Mammary epithelial cell (primary cell): ENCODE measurements around the gene FAM114A1.

ENCODE experiments used
- EZH2 ChIP-seq: IDR thresholded peaks from 2 replicates; pipeline ENCODE4 v1.6.1; 2012; ENCODE audit warnings: low read length, inconsistent platforms, borderline replicate concordance
- TF ChIP-seq, protein P1 (sequence below), 2 donors: IDR thresholded peaks in 1 of 2; conservative IDR thresholded peaks in 1 of 2; 2 replicates each; pipeline ENCODE4 v1.5.1; 2011 to 2012; ENCODE audit warnings: inconsistent platforms in 2 of 2, low read length in 2 of 2, mild to moderate bottlenecking in 2 of 2, control low read depth in 1 of 2, low read depth in 1 of 2; ENCODE audit not compliant: insufficient read depth in 1 of 2; ENCODE audit errors: extremely low read depth in 1 of 2

GRCh38 chr4:38829237-38829636 lies 38.4 kb upstream of the FAM114A1 start:
- TF ChIP-seq, protein P1, sequence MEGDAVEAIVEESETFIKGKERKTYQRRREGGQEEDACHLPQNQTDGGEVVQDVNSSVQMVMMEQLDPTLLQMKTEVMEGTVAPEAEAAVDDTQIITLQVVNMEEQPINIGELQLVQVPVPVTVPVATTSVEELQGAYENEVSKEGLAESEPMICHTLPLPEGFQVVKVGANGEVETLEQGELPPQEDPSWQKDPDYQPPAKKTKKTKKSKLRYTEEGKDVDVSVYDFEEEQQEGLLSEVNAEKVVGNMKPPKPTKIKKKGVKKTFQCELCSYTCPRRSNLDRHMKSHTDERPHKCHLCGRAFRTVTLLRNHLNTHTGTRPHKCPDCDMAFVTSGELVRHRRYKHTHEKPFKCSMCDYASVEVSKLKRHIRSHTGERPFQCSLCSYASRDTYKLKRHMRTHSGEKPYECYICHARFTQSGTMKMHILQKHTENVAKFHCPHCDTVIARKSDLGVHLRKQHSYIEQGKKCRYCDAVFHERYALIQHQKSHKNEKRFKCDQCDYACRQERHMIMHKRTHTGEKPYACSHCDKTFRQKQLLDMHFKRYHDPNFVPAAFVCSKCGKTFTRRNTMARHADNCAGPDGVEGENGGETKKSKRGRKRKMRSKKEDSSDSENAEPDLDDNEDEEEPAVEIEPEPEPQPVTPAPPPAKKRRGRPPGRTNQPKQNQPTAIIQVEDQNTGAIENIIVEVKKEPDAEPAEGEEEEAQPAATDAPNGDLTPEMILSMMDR (conservative IDR thresholded peaks at IDR 0.05 in 1 of 2, IDR thresholded peaks at IDR 0.05 in 1 of 2; ENCODE audit: extremely low read depth in 1 of 2, insufficient read depth in 1 of 2, low read depth in 1 of 2, low read length in 2 of 2): no peak
- no peak for TF ChIP-seq EZH2
